Measurements from ENCODE around the gene LHPP. TPM values are rescaled to one million over a fixed set of nuclear protein-coding genes. Genes with fewer than 3 reads are reported as not detected.

The LHPP gene
- total RNA-seq, 1 donor from 2014 or later = 8.8 TPM

- no peaks in the 10 kb centered on the region for H3K27me3 Mint-ChIP-seq (ENCODE audit: low read depth)
- H3K27ac Mint-ChIP-seq (ENCODE audit: unreplicated experiment) = no peak overlapping the region
- H3K4me3 Mint-ChIP-seq = no peak overlapping the region
- TF ChIP-seq CTCF (conservative IDR thresholded peaks at IDR 0.05) = no peak
- no peak for DNase-seq (ENCODE audit: low read depth, low spot score)
- H3K36me3 Mint-ChIP-seq (ENCODE audit: low read depth) = no peaks in the 10 kb centered on the region
- H3K4me1 Mint-ChIP-seq = peaks cover 16% of the 10 kb centered on the region
- no peaks in the 10 kb centered on the region for H3K9me3 Mint-ChIP-seq
These were observed 62.3 kb downstream of the LHPP start for GRCh38 chr10:124523901-124524300.

GRCh38 chr10:124524991-124525653 is 63.5 kb downstream of the LHPP start:
- DNase-seq (ENCODE audit: low read depth, low spot score) = no peak
- no peaks in the 10 kb centered on the region for H3K36me3 Mint-ChIP-seq (ENCODE audit: low read depth)
- no peak overlapping the region for H3K27ac Mint-ChIP-seq (ENCODE audit: unreplicated experiment)
- H3K4me1 Mint-ChIP-seq = peaks cover 17% of the 10 kb centered on the region
- no peaks in the 10 kb centered on the region for H3K27me3 Mint-ChIP-seq (ENCODE audit: low read depth)
- H3K9me3 Mint-ChIP-seq = no peaks in the 10 kb centered on the region
- TF ChIP-seq CTCF (conservative IDR thresholded peaks at IDR 0.05) = no peak
- H3K4me3 Mint-ChIP-seq = no peak overlapping the region

- peaks cover 20% of the 10 kb centered on the region for H3K4me1 Mint-ChIP-seq
- no peak overlapping the region for H3K4me3 Mint-ChIP-seq
- no peak overlapping the region for H3K27ac Mint-ChIP-seq (ENCODE audit: unreplicated experiment)
- no peak for TF ChIP-seq CTCF (conservative IDR thresholded peaks at IDR 0.05)
- no peaks in the 10 kb centered on the region for H3K36me3 Mint-ChIP-seq (ENCODE audit: low read depth)
- peaks cover 2% of the 10 kb centered on the region for H3K27me3 Mint-ChIP-seq (ENCODE audit: low read depth)
- H3K9me3 Mint-ChIP-seq = no peaks in the 10 kb centered on the region
- no peak for DNase-seq (ENCODE audit: low read depth, low spot score)
These were observed 64.4 kb downstream of the LHPP start for GRCh38 chr10:124525751-124526600.

- Mint-ChIP-seq H3K4me1 (peaks cover 20% of the 10 kb centered on the region), H3K9me3 (no peaks in the 10 kb centered on the region), H3K4me3 (no peak overlapping the region), H3K36me3 (ENCODE audit: low read depth) (no peaks in the 10 kb centered on the region), H3K27ac (ENCODE audit: unreplicated experiment) (no peak overlapping the region), H3K27me3 (ENCODE audit: low read depth) (peaks cover 2% of the 10 kb centered on the region)
- no peak for DNase-seq (ENCODE audit: low read depth, low spot score)
- no peak for TF ChIP-seq CTCF (conservative IDR thresholded peaks at IDR 0.05)
These were observed 65.1 kb downstream of the LHPP start for GRCh38 chr10:124526621-124527267.

GRCh38 chr10:124527874-124528395 is 66.3 kb downstream of the LHPP start:
- no peak overlapping the region for H3K27ac Mint-ChIP-seq (ENCODE audit: unreplicated experiment)
- peaks cover 17% of the 10 kb centered on the region for H3K4me1 Mint-ChIP-seq
- no peak for DNase-seq (ENCODE audit: low read depth, low spot score)
- H3K36me3 Mint-ChIP-seq (ENCODE audit: low read depth) = no peaks in the 10 kb centered on the region
- H3K27me3 Mint-ChIP-seq (ENCODE audit: low read depth) = peaks cover 2% of the 10 kb centered on the region
- H3K9me3 Mint-ChIP-seq = no peaks in the 10 kb centered on the region
- no peak for TF ChIP-seq CTCF (conservative IDR thresholded peaks at IDR 0.05)
- no peak overlapping the region for H3K4me3 Mint-ChIP-seq

Measured in neural crest cell (in vitro differentiated cells).